ENCODE data around the gene EDN2.

EDN2 gene

DNA sequence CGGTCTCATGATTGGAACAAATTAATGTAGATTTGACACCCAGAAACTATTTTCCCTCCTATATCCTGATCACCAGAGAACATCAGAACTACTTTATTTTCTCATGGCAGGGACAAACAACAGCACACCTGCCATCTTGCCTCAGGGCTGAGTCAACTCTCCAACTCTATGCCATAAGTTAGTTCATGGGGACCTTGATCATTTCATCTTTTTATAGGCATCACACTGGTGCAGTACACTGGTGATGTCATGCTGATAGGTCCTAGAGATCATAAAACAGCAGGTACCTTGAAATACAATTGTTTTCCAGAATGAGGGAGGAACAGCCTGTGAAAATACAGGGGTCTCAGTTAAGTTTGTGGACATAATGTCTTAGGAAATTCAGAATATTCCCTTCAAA, 45.8 kb downstream of the EDN2 start:
- TF ChIP-seq, protein P1, sequence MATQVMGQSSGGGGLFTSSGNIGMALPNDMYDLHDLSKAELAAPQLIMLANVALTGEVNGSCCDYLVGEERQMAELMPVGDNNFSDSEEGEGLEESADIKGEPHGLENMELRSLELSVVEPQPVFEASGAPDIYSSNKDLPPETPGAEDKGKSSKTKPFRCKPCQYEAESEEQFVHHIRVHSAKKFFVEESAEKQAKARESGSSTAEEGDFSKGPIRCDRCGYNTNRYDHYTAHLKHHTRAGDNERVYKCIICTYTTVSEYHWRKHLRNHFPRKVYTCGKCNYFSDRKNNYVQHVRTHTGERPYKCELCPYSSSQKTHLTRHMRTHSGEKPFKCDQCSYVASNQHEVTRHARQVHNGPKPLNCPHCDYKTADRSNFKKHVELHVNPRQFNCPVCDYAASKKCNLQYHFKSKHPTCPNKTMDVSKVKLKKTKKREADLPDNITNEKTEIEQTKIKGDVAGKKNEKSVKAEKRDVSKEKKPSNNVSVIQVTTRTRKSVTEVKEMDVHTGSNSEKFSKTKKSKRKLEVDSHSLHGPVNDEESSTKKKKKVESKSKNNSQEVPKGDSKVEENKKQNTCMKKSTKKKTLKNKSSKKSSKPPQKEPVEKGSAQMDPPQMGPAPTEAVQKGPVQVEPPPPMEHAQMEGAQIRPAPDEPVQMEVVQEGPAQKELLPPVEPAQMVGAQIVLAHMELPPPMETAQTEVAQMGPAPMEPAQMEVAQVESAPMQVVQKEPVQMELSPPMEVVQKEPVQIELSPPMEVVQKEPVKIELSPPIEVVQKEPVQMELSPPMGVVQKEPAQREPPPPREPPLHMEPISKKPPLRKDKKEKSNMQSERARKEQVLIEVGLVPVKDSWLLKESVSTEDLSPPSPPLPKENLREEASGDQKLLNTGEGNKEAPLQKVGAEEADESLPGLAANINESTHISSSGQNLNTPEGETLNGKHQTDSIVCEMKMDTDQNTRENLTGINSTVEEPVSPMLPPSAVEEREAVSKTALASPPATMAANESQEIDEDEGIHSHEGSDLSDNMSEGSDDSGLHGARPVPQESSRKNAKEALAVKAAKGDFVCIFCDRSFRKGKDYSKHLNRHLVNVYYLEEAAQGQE (IDR thresholded peaks at IDR 0.05; ENCODE audit: insufficient read depth in 1 of 2, low read depth in 2 of 2, low read length in 2 of 2) = no peak
- TF ChIP-seq POLR2AphosphoS5 (IDR thresholded peaks at IDR 0.05; ENCODE audit: low read depth, low read length) (no peak), TAF1 (IDR thresholded peaks at IDR 0.05; ENCODE audit: borderline replicate concordance, insufficient read depth, low read length) (no peak), FOXP2 (optimal IDR thresholded peaks at IDR 0.05; ENCODE audit: borderline replicate concordance, extremely low read depth, extremely low read length, insufficient read depth) (no peak), SIN3A (IDR thresholded peaks at IDR 0.05; ENCODE audit: borderline replicate concordance, insufficient read depth, low read length) (no peak)

DNA sequence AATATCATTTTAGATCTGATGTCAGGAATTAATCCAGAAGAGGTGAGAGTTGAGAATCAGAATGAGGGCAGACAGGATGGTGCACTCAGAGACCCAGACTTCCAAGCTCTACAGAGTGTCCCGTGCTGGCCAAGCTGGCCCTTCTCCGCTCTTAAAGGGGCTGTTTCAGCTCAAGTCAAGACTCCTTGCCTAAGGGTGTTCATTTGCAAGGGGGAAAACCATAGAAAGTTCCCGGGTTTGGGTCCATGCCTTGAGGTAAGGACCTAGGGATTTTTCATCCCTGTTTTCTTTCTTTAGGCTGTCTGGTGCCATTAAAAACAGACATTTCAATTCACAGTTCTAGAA, 47.5 kb downstream of the EDN2 start:
- no peak for TF ChIP-seq POLR2AphosphoS5 (IDR thresholded peaks at IDR 0.05; ENCODE audit: low read depth, low read length)
- no peak for TF ChIP-seq TAF1 (IDR thresholded peaks at IDR 0.05; ENCODE audit: borderline replicate concordance, insufficient read depth, low read length)
- TF ChIP-seq FOXP2 (optimal IDR thresholded peaks at IDR 0.05; ENCODE audit: borderline replicate concordance, extremely low read depth, extremely low read length, insufficient read depth) = no peak
- TF ChIP-seq, protein P1 (IDR thresholded peaks at IDR 0.05; ENCODE audit: insufficient read depth in 1 of 2, low read depth in 2 of 2, low read length in 2 of 2) = no peak
- TF ChIP-seq SIN3A (IDR thresholded peaks at IDR 0.05; ENCODE audit: borderline replicate concordance, insufficient read depth, low read length) = no peak

DNA sequence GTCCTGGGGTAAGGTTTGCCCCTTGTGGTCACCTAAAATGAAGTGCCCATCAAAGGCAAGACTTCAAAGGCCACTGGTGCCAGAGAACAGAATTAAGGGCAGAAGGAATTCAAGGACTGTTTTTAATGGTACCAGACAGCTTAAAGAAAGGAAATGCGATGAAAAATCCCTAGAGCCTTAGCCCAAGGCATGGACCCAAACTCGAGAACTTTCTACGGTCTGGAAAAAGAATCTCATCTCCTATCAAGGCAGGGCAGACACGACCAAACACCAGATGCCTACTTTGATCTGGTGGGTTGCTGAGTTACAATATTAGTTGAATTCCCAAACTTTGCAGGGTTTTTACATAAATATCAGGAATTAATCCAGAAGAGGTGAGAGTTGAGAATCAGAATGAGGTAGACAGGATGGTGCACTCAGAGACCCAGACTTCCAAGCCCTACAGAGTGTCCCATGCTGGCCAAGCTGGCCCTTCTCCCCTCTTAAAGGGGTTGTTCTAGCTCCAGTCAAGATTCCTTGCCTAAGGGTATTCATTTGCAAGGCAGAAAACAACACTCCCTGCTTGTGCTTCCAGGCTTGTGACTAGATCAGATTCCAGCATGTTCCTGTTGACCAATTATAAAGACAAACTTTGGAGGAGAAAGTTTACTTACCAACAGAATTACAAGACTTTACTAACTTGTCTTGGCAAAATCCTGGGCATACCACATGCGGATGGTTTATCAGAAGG, 48.0 kb downstream of the EDN2 start:
- TF ChIP-seq TAF1 (IDR thresholded peaks at IDR 0.05; ENCODE audit: borderline replicate concordance, insufficient read depth, low read length) (no peak), FOXP2 (optimal IDR thresholded peaks at IDR 0.05; ENCODE audit: borderline replicate concordance, extremely low read depth, extremely low read length, insufficient read depth) (no peak), SIN3A (IDR thresholded peaks at IDR 0.05; ENCODE audit: borderline replicate concordance, insufficient read depth, low read length) (no peak), POLR2AphosphoS5 (IDR thresholded peaks at IDR 0.05; ENCODE audit: low read depth, low read length) (peak; percentile 20; the same call in 1 of the 2 replicates)
- TF ChIP-seq, protein P1 (IDR thresholded peaks at IDR 0.05; ENCODE audit: insufficient read depth in 1 of 2, low read depth in 2 of 2, low read length in 2 of 2) = no peak

DNA sequence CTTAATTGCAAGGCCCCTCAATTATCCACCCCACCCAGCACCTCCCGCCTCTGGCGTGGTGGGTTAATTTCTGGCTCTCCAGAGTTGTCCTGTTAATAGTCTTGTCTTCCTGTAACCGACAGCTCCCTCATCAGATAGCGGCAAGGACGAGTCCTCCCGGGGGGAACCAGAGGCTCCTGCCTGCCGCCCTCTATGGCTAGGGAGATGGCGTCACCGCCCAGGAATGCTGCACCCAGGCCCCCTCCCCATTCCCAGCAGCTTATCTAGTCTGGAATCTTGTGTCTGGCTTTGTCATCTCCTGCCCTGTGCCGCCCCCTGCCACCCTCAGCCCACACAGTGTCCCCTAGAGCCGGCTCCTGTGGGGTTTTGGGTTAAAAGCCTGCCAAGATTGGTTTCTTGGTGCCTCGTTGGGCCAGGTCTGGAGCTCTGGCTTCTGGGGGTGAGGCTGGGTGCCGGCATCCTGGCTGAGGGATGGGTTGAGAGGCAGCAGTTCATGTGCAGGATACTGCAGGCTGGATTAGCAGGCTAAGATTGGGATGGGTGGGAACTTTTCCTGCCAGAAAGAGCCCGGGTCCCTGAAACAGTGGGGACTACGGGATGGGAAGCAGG, 48.8 kb downstream of the EDN2 start:
- TF ChIP-seq SIN3A (IDR thresholded peaks at IDR 0.05; ENCODE audit: borderline replicate concordance, insufficient read depth, low read length) (no peak), FOXP2 (optimal IDR thresholded peaks at IDR 0.05; ENCODE audit: borderline replicate concordance, extremely low read depth, extremely low read length, insufficient read depth) (no peak), TAF1 (IDR thresholded peaks at IDR 0.05; ENCODE audit: borderline replicate concordance, insufficient read depth, low read length) (no peak), POLR2AphosphoS5 (IDR thresholded peaks at IDR 0.05; ENCODE audit: low read depth, low read length) (no peak)
- TF ChIP-seq, protein P1 (IDR thresholded peaks at IDR 0.05; ENCODE audit: insufficient read depth in 1 of 2, low read depth in 2 of 2, low read length in 2 of 2) = no peak

Data from PFSK-1 (cell line).